Measurements from ENCODE around the gene GATAD1.

DNA sequence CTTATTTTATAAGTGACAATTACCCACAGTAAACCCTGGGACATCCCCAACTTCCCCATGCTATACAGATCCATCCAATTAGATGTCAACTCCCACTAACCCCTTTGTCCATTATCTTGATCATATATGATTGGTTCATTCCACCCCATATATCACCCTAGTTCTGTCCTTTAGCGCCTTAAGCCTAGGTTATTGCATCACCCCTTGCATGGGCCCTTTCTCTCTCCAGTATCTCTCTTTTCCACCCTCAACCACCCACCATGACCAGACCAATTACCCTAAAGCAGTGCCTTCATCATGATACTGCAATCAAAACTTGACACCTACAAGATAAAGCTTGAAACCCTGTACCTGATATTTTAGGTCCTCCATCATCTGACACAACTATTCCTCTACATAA, 37.9 kb upstream of the GATAD1 start:
- TF ChIP-seq, protein P1, sequence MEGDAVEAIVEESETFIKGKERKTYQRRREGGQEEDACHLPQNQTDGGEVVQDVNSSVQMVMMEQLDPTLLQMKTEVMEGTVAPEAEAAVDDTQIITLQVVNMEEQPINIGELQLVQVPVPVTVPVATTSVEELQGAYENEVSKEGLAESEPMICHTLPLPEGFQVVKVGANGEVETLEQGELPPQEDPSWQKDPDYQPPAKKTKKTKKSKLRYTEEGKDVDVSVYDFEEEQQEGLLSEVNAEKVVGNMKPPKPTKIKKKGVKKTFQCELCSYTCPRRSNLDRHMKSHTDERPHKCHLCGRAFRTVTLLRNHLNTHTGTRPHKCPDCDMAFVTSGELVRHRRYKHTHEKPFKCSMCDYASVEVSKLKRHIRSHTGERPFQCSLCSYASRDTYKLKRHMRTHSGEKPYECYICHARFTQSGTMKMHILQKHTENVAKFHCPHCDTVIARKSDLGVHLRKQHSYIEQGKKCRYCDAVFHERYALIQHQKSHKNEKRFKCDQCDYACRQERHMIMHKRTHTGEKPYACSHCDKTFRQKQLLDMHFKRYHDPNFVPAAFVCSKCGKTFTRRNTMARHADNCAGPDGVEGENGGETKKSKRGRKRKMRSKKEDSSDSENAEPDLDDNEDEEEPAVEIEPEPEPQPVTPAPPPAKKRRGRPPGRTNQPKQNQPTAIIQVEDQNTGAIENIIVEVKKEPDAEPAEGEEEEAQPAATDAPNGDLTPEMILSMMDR (IDR thresholded peaks at IDR 0.05), result no peak
- TF ChIP-seq POLR2AphosphoS5 (IDR thresholded peaks at IDR 0.05), result no peak
- TF ChIP-seq POLR2A (IDR thresholded peaks at IDR 0.05), result no peak
